ENCODE data around the gene SKIC2.
"Not testable (repeated sequence)": the region's sequence is repeated elsewhere in the genome, so short reads cannot be mapped to it uniquely, and the experiment has no call there.

Gene SKIC2

GRCh38 chr6:32005538-32005880 lies 46.5 kb downstream of the SKIC2 start:
- DNase-seq = not testable (repeated sequence)

GRCh38 chr6:32005991-32006529 lies 47.1 kb downstream of the SKIC2 start:
- DNase-seq = not testable (repeated sequence)

GRCh38 chr6:32007086-32007485 lies 48.1 kb downstream of the SKIC2 start:
- not testable (repeated sequence) for DNase-seq

- DNase-seq = not testable (repeated sequence)
These were observed 49.1 kb downstream of the SKIC2 start for GRCh38 chr6:32008037-32008436.

- not testable (repeated sequence) for DNase-seq
These were observed 49.6 kb downstream of the SKIC2 start for GRCh38 chr6:32008616-32009015.

GRCh38 chr6:32009537-32009936 lies 50.6 kb downstream of the SKIC2 start:
- DNase-seq = not testable (repeated sequence)

GRCh38 chr6:32010856-32011530 lies 52.0 kb downstream of the SKIC2 start:
- DNase-seq = not testable (repeated sequence)

- not testable (repeated sequence) for DNase-seq
These were observed 54.1 kb downstream of the SKIC2 start for GRCh38 chr6:32012941-32013617.

GRCh38 chr6:32013738-32014137 lies 54.8 kb downstream of the SKIC2 start:
- DNase-seq = not testable (repeated sequence)

GRCh38 chr6:32014547-32014946 lies 55.6 kb downstream of the SKIC2 start, which contains the start of gene C4B:
Gene C4B, plus strand, starts transcription at chr6:32014795. Its CDS starts 51 bp downstream, at chr6:32014846.
- DNase-seq = not testable (repeated sequence)
